ENCODE results near the gene KCNMA1. TPM values are rescaled to one million over a fixed set of nuclear protein-coding genes. Genes with fewer than 3 reads are reported as not detected.

Gene KCNMA1
- total and polyA plus RNA-seq, 10 of the 15 experiments (the other 5 are each of a cell fraction or from before 2014, with no cell fraction given), result 8.5 to 77.0 (median 21.3) TPM

DNA sequence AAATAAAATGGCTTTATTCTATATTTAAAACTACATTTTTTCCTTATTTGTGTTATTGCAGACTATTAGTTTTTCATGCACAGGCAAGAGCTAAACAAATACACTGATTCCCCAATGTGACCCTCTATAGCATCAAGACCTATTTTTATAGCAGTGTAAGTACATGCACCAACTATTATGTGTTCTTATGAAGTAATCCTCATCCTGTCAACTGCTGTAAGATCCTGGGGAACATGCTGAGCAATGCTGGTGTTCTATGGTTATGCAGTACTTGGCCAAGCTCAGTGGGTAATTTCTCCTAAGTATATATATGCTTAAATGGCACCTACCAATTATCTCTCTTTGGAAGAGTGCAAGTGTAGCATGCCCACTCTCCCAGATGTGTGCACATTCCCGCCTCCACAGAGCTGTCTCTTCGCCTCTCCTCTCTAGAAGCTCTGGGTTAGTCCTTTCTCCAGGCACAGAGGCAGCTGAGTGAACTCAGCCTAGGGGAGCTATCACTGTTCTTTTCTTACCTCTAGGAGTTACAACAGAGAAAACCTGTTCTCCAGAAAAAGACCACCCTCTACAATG is 428.8 kb downstream of the KCNMA1 start:
- RAD21 ChIA-PET (ENCODE audit: unreplicated experiment), result interaction anchor here (0.8 to 0.9 kb wide), 2 partner anchors 16 to 44 kb away, joined by 3 read pairs; no protein-coding TSS in a partner anchor
- intact Hi-C loops (cut with micrococcal nuclease; ENCODE audit: unreplicated experiment), result no loop called here
- Histone ChIP-seq H3K4me1 (ENCODE audit: control insufficient read depth, insufficient read depth, low read length) (no peaks in the 10 kb centered on the region), H3K4me3 (no peak overlapping the region), H3K27me3 (replicated peaks in 1 of 2; ENCODE audit: control insufficient read depth in 2 of 2, insufficient read depth in 2 of 2, low read length in 1 of 2) (no peaks in the 10 kb centered on the region), H3K4me2 (ENCODE audit: control insufficient read depth, insufficient read depth) (no peak overlapping the region), H2AFZ (ENCODE audit: control insufficient read depth, low read depth, low read length) (no peak overlapping the region), H4K20me1 (ENCODE audit: control insufficient read depth, insufficient read depth) (no peaks in the 10 kb centered on the region), H3K79me2 (ENCODE audit: control insufficient read depth, insufficient read depth, low read length) (no peaks in the 10 kb centered on the region), H3K9me3 (replicated peaks; ENCODE audit: control insufficient read depth, insufficient read depth, low read length) (no peaks in the 10 kb centered on the region; the same call in 2 of the 3 replicates), H3K9ac (ENCODE audit: control insufficient read depth, insufficient read depth, low read length) (no peak overlapping the region), H3K36me3 (ENCODE audit: control insufficient read depth in 2 of 2, insufficient read depth in 2 of 2, low read length in 1 of 2) (no peaks in the 10 kb centered on the region; a peak in 1 of 4 replicates), H3K27ac (ENCODE audit: control insufficient read depth, insufficient read depth) (no peak overlapping the region)
- BruUV-seq (replicated peaks), result no TSS peak
- SMC1A ChIA-PET (ENCODE audit: uncharacterized antibody, unreplicated experiment), result interaction anchor here (0.7 to 1.4 kb wide), 7 partner anchors 9 to 215 kb away, joined by 3 to 5 read pairs (median 3); no protein-coding TSS in a partner anchor
- 3% methylated on average over 2 of the region's 2 CpGs for WGBS (ENCODE audit: insufficient coverage, insufficient replicate concordance, low lambda C conversion rate, missing lambda C conversion rate)
- CTCF ChIA-PET, result interaction anchor here (0.8 to 1.7 kb wide), 5 partner anchors 18 to 514 kb away, joined by 3 to 5 read pairs (median 3); no protein-coding TSS in a partner anchor
- in situ Hi-C loops (cut with MboI), result no loop called here
- TF ChIP-seq, protein P1, sequence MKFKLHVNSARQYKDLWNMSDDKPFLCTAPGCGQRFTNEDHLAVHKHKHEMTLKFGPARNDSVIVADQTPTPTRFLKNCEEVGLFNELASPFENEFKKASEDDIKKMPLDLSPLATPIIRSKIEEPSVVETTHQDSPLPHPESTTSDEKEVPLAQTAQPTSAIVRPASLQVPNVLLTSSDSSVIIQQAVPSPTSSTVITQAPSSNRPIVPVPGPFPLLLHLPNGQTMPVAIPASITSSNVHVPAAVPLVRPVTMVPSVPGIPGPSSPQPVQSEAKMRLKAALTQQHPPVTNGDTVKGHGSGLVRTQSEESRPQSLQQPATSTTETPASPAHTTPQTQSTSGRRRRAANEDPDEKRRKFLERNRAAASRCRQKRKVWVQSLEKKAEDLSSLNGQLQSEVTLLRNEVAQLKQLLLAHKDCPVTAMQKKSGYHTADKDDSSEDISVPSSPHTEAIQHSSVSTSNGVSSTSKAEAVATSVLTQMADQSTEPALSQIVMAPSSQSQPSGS (IDR thresholded peaks at IDR 0.05; ENCODE audit: low read length), result no peak
- TF ChIP-seq CBX5 (IDR thresholded peaks at IDR 0.05; ENCODE audit: low read depth), result no peak
- no peak for TF ChIP-seq SMC3 (IDR thresholded peaks at IDR 0.05; ENCODE audit: borderline replicate concordance, low read length)
- no peak for TF ChIP-seq SPI1 (IDR thresholded peaks at IDR 0.05; ENCODE audit: borderline replicate concordance, insufficient read depth, low read depth, low read length)
- no peak for TF ChIP-seq KLF5 (IDR thresholded peaks at IDR 0.05; ENCODE audit: partially characterized antibody)
- no peak for TF ChIP-seq PAX5 (IDR thresholded peaks at IDR 0.05; ENCODE audit: borderline replicate concordance, low read depth, low read length)
- TF ChIP-seq, protein P2, sequence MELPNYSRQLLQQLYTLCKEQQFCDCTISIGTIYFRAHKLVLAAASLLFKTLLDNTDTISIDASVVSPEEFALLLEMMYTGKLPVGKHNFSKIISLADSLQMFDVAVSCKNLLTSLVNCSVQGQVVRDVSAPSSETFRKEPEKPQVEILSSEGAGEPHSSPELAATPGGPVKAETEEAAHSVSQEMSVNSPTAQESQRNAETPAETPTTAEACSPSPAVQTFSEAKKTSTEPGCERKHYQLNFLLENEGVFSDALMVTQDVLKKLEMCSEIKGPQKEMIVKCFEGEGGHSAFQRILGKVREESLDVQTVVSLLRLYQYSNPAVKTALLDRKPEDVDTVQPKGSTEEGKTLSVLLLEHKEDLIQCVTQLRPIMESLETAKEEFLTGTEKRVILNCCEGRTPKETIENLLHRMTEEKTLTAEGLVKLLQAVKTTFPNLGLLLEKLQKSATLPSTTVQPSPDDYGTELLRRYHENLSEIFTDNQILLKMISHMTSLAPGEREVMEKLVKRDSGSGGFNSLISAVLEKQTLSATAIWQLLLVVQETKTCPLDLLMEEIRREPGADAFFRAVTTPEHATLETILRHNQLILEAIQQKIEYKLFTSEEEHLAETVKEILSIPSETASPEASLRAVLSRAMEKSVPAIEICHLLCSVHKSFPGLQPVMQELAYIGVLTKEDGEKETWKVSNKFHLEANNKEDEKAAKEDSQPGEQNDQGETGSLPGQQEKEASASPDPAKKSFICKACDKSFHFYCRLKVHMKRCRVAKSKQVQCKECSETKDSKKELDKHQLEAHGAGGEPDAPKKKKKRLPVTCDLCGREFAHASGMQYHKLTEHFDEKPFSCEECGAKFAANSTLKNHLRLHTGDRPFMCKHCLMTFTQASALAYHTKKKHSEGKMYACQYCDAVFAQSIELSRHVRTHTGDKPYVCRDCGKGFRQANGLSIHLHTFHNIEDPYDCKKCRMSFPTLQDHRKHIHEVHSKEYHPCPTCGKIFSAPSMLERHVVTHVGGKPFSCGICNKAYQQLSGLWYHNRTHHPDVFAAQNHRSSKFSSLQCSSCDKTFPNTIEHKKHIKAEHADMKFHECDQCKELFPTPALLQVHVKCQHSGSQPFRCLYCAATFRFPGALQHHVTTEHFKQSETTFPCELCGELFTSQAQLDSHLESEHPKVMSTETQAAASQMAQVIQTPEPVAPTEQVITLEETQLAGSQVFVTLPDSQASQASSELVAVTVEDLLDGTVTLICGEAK (IDR thresholded peaks at IDR 0.05; ENCODE audit: borderline replicate concordance), result no peak
- no peak for TF ChIP-seq FOS (IDR thresholded peaks at IDR 0.05; ENCODE audit: borderline replicate concordance, extremely low read depth, insufficient read length)
- TF ChIP-seq, protein P3, sequence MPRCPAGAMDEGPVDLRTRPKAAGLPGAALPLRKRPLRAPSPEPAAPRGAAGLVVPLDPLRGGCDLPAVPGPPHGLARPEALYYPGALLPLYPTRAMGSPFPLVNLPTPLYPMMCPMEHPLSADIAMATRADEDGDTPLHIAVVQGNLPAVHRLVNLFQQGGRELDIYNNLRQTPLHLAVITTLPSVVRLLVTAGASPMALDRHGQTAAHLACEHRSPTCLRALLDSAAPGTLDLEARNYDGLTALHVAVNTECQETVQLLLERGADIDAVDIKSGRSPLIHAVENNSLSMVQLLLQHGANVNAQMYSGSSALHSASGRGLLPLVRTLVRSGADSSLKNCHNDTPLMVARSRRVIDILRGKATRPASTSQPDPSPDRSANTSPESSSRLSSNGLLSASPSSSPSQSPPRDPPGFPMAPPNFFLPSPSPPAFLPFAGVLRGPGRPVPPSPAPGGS (IDR thresholded peaks at IDR 0.05; ENCODE audit: borderline replicate concordance, insufficient read depth, low read depth, low read length, poor library complexity, severe bottlenecking), result no peak
- TF ChIP-seq, protein P4, sequence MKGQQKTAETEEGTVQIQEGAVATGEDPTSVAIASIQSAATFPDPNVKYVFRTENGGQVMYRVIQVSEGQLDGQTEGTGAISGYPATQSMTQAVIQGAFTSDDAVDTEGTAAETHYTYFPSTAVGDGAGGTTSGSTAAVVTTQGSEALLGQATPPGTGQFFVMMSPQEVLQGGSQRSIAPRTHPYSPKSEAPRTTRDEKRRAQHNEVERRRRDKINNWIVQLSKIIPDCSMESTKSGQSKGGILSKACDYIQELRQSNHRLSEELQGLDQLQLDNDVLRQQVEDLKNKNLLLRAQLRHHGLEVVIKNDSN (IDR thresholded peaks at IDR 0.05; ENCODE audit: borderline replicate concordance, extremely low read length, insufficient read depth, low read depth, low read length), result no peak
- no peak for TF ChIP-seq RFX5 (IDR thresholded peaks at IDR 0.05; ENCODE audit: low read depth, low read length)
- POLR2A ChIA-PET, result interaction anchor here (0.8 kb wide), 1 partner anchor 40 kb away, joined by 6 read pairs; no protein-coding TSS in a partner anchor
- DNase-seq (ENCODE audit: low read depth, low spot score), result no peak
- no peak for ATAC-seq
- no peak for FAIRE-seq
